Panc1 (cell line): ENCODE measurements around the gene CHRNA3.

Experiments used
- POLR2AphosphoS5 ChIP-seq: IDR thresholded peaks from 2 replicates; pipeline ENCODE4 v1.6.1; 2012; ENCODE audit warnings: mild to moderate bottlenecking, low read depth, low read length, moderate library complexity
- REST ChIP-seq, 2 experiments: IDR thresholded peaks; 2 replicates each; pipeline ENCODE4 v1.6.1; 2011 to 2012; ENCODE audit warnings: low read depth in 2 of 2, control low read depth in 1 of 2, low read length in 1 of 2, mild to moderate bottlenecking in 1 of 2, moderate library complexity in 1 of 2; ENCODE audit not compliant: insufficient read depth in 1 of 2
- SIN3A ChIP-seq: IDR thresholded peaks from 2 replicates; pipeline ENCODE4 v1.6.1; 2012; ENCODE audit warnings: low read depth, mild to moderate bottlenecking, low read length, moderate library complexity, borderline replicate concordance; ENCODE audit not compliant: insufficient read depth
- TCF7L2 ChIP-seq: IDR thresholded peaks from 2 replicates; pipeline ENCODE4 v1.6.1; 2011; ENCODE audit warnings: mild to moderate bottlenecking, low read depth, low read length, inconsistent platforms
- TF ChIP-seq, protein P1 (sequence below): fragments of 450-650 bp; IDR thresholded peaks from 2 replicates; pipeline ENCODE4 v1.5.1; 2017; ENCODE audit warnings: mild to moderate bottlenecking

GRCh38 chr15:78635346-78635745 is 14.6 kb upstream of the CHRNA3 start:
- TF ChIP-seq, protein P1, sequence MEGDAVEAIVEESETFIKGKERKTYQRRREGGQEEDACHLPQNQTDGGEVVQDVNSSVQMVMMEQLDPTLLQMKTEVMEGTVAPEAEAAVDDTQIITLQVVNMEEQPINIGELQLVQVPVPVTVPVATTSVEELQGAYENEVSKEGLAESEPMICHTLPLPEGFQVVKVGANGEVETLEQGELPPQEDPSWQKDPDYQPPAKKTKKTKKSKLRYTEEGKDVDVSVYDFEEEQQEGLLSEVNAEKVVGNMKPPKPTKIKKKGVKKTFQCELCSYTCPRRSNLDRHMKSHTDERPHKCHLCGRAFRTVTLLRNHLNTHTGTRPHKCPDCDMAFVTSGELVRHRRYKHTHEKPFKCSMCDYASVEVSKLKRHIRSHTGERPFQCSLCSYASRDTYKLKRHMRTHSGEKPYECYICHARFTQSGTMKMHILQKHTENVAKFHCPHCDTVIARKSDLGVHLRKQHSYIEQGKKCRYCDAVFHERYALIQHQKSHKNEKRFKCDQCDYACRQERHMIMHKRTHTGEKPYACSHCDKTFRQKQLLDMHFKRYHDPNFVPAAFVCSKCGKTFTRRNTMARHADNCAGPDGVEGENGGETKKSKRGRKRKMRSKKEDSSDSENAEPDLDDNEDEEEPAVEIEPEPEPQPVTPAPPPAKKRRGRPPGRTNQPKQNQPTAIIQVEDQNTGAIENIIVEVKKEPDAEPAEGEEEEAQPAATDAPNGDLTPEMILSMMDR: no peak
- TF ChIP-seq REST (IDR thresholded peaks at IDR 0.05; ENCODE audit: insufficient read depth in 1 of 2, low read depth in 2 of 2, low read length in 1 of 2): no peak
- no peak for TF ChIP-seq POLR2AphosphoS5
- TF ChIP-seq SIN3A: no peak
- TF ChIP-seq TCF7L2: no peak
